ENCODE results near the gene ANKRD60. TPM values are rescaled to one million over a fixed set of nuclear protein-coding genes. Genes with fewer than 3 reads are reported as not detected.

ANKRD60 gene
- total and polyA plus RNA-seq, 2 experiments from 2014 or later = not detected

GRCh38 chr20:58169450-58169849 lies 59.0 kb downstream of the ANKRD60 start:
- no peak for TF ChIP-seq CTCF (IDR thresholded peaks at IDR 0.05; ENCODE audit: low read depth, low read length)

GRCh38 chr20:58168843-58169242 lies 59.6 kb downstream of the ANKRD60 start:
- TF ChIP-seq CTCF (IDR thresholded peaks at IDR 0.05; ENCODE audit: low read depth, low read length) = no peak
- DNase-seq (ENCODE audit: low read depth in 1 of 2, low spot score in 1 of 2) = no peak
- Histone ChIP-seq H3K4me1 (ENCODE audit: low read depth) (no peaks in the 10 kb centered on the region), H3K9me3 (ENCODE audit: low read depth) (no peaks in the 10 kb centered on the region), H3K27me3 (no peaks in the 10 kb centered on the region), H3K36me3 (no peaks in the 10 kb centered on the region), H3K4me3 (no peak overlapping the region), H3K27ac (no peak overlapping the region)

More at GRCh38 chr20:58169450-58169849, 59.0 kb downstream of the ANKRD60 start:
- Histone ChIP-seq H3K27me3 (no peaks in the 10 kb centered on the region), H3K4me1 (ENCODE audit: low read depth) (no peaks in the 10 kb centered on the region), H3K4me3 (no peak overlapping the region), H3K36me3 (no peaks in the 10 kb centered on the region), H3K9me3 (ENCODE audit: low read depth) (no peaks in the 10 kb centered on the region), H3K27ac (no peak overlapping the region)
- no peak for DNase-seq (ENCODE audit: low read depth in 1 of 2, low spot score in 1 of 2)

- Histone ChIP-seq H3K9me3 (ENCODE audit: low read depth) (no peaks in the 10 kb centered on the region), H3K36me3 (no peaks in the 10 kb centered on the region), H3K27me3 (no peaks in the 10 kb centered on the region), H3K4me1 (ENCODE audit: low read depth) (no peaks in the 10 kb centered on the region), H3K27ac (no peak overlapping the region), H3K4me3 (no peak overlapping the region)
- no peak for DNase-seq (ENCODE audit: low read depth in 1 of 2, low spot score in 1 of 2)
- TF ChIP-seq CTCF (IDR thresholded peaks at IDR 0.05; ENCODE audit: low read depth, low read length) = no peak
Measured at GRCh38 chr20:58167759-58168158, 60.7 kb downstream of the ANKRD60 start.

Other genes starting within 250 kb of the ANKRD60 start
- gene RAB22A, start 81.1 kb upstream of the ANKRD60 start, total RNA-seq = 6.0 and 7.7 TPM in 2 replicates
- 5.4 and 7.4 TPM in 2 replicates for gene RAB22A, start 81.1 kb upstream of the ANKRD60 start, polyA plus RNA-seq
- gene VAPB, start 160.6 kb upstream of the ANKRD60 start, total RNA-seq = 9.7 and 10.5 TPM in 2 replicates
- 54.1 and 55.1 TPM in 2 replicates for gene VAPB, start 160.6 kb upstream of the ANKRD60 start, polyA plus RNA-seq